Muscle of back (tissue), 11 donors: ENCODE measurements around the gene OGFOD1. TPM values are rescaled to one million over a fixed set of nuclear protein-coding genes. Genes with fewer than 3 reads are reported as not detected.

Experiments
- DNase-seq, 3 donors: peaks; one replicate each; pipeline versions ENCODE4 v3.0.0 to v3.0.0-alpha.2; 2013
- polyA plus RNA-seq, 10 donors: library from polyadenylated mRNA; unstranded; fragments of 120-200 nt; gene quantifications; one replicate each; pipeline ENCODE4 v1.2.1, GENCODE V29; 2013; ENCODE audit not compliant: insufficient read length in 10 of 10

Gene OGFOD1
- polyA plus RNA-seq, 10 donors = 33.7 to 43.7 (median 39.5) TPM

DNA sequence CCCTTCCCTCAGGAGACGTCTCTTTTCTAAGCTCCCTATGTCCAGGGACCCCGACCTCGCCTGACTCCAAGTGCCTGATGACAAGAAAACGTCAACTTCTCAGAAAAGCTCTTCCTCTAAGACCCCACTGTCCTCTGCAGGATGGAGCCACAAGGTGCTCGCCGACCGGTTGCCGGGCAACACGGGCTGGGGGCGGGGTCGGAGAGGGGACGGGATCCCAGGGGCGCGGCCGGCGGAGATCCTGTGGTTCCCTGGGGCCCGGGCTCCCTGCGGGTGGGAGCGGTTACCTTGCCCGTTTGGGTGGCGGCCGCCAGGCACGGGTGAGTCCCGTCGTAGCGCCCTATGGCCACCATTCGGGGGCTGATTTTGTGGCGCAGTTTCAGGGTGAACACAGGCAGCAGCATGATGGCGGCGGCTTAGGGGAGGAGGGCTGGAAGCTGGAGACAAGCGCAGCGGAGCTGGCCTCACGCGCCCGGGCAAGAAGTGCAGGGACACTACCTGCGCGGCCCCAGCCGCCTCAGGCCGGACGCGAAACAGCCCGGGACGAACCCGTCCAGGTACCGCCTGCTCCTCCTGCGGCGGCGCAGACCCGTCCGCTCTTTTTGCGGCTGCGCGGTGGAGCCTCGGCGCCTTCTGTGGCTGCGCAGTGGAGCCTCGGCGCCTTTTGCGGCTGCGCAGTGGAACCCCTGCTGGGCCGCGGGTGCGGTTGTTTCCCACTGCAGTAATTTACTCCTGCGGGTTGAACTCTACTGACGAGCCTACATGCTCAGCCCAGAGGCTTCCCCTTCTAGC, 68.3 kb downstream of the OGFOD1 start, which contains the start of gene BBS2:
TSS of gene BBS2 (minus strand) at position 566 of the 792 bp plus-strand sequence. CDS start at position 404, 162 bp downstream.
- DNase-seq = peak; percentile 87 to 96 (median 91)

DNA sequence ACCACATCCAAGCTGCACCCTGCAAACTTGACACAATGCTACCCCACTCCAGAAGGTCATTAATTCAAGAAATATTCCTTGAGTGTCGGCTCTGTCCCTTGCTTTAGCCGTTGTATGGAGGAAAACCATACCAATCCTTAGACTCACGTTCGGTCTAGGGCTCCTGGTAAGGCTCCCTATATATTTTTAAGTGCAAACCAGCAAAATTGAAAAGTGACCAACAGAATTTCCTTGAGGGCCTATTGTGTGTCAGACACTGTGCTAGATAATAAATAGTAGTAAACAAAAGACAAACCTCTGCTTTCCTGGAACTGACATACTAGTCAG, 68.9 kb downstream of the OGFOD1 start:
- DNase-seq = no peak

DNA sequence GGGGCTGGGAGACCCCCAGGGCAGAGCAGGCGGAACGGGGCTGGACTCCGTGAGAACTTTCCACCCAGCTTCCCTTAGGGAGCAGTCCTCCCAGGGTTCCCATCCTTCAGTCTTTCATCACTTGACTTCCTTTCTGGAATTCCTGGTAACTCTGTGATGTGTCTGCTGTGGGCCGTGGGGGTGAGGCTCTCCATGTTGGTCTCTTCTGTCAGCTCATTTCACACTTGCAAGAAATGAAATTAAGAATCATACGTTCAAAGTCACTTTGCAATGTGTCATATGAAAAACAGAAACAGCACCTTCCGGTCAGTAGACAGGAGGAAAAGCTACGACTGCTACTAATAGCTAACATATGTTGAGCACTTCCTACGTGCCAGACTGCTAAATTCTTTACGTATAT, 73.9 kb downstream of the OGFOD1 start:
- DNase-seq = peak; percentile 40 to 75 (median 60)

Other genes starting within 250 kb of the OGFOD1 start
- gene AMFR, start 26.0 kb upstream of the OGFOD1 start, polyA plus RNA-seq = 10 to 100 TPM; 46.4 to 64.7 (median 53.6) TPM
- 10 to 100 TPM; 53.0 to 78.6 (median 69.8) TPM for gene NUDT21, start 222 bp upstream of the OGFOD1 start, polyA plus RNA-seq
- gene BBS2, start 68.5 kb downstream of the OGFOD1 start, polyA plus RNA-seq = 10 to 100 TPM; 32.8 to 60.2 (median 52.8) TPM
- not detected for gene MT4, start 113.5 kb downstream of the OGFOD1 start, polyA plus RNA-seq
- gene MT3, start 138.0 kb downstream of the OGFOD1 start, polyA plus RNA-seq = 10 to 100 TPM in 7 of 10 donors, 1 to 10 TPM in 3; 2.6 to 31.5 (median 19.6) TPM
- gene MT2A, start 157.0 kb downstream of the OGFOD1 start, polyA plus RNA-seq = 10 to 100 TPM; 12.1 to 36.7 (median 25.6) TPM
- 10 to 100 TPM; 10.5 to 27.6 (median 20.4) TPM for gene MT1E, start 174.2 kb downstream of the OGFOD1 start, polyA plus RNA-seq
- 1 to 10 TPM in 4 of 10 donors, under 1 TPM in 6; 0.47 to 2.1 (median 0.89) TPM for gene MT1M, start 181.1 kb downstream of the OGFOD1 start, polyA plus RNA-seq
- gene MT1A, start 187.1 kb downstream of the OGFOD1 start, polyA plus RNA-seq = under 1 TPM in 1 of 10 donors, not detected in 9; 0.63 TPM
- under 1 TPM in 2 of 10 donors, not detected in 8; 0.38 to 0.46 TPM for gene MT1B, start 200.3 kb downstream of the OGFOD1 start, polyA plus RNA-seq
- gene MT1F, start 206.4 kb downstream of the OGFOD1 start, polyA plus RNA-seq = 1 to 10 TPM in 8 of 10 donors, under 1 TPM in 2; 0.84 to 2.4 (median 1.5) TPM
- gene MT1G, start 216.5 kb downstream of the OGFOD1 start, polyA plus RNA-seq = 1 to 10 TPM in 4 of 10 donors, under 1 TPM in 3, not detected in 3; 0.62 to 3.6 (median 1.0) TPM
- gene MT1H, start 218.3 kb downstream of the OGFOD1 start, polyA plus RNA-seq = 1 to 10 TPM in 1 of 10 donors, under 1 TPM in 1, not detected in 8; 0.81 to 1.2 TPM
- 10 to 100 TPM in 6 of 10 donors, 1 to 10 TPM in 4; 7.2 to 20.2 (median 12.2) TPM for gene MT1X, start 230.9 kb downstream of the OGFOD1 start, polyA plus RNA-seq